AG09309 (cell line): Measurements from ENCODE around the gene HORMAD2.

Source experiments
- DNase-seq: peaks from one replicate; pipeline ENCODE4 v3.0.0-alpha.2; 2010; ENCODE audit warnings: low read depth
- H3K4me3 ChIP-seq: 2 replicates; pipeline ENCODE4 v1.5.1; 2011; ENCODE audit warnings: mild to moderate bottlenecking, low read depth, low read length, moderate library complexity; ENCODE audit not compliant: control insufficient read depth
- CTCF ChIP-seq: IDR thresholded peaks from 2 replicates; pipeline ENCODE4 v1.5.1; 2011; ENCODE audit warnings: mild to moderate bottlenecking, low read depth, low read length, inconsistent platforms; ENCODE audit not compliant: insufficient read depth, control insufficient read depth; ENCODE audit errors: missing control alignments

Gene HORMAD2

GRCh38 chr22:30079952-30080533 is at the start of gene HORMAD2:
HORMAD2 (plus strand) TSS chr22:30080464; CDS start chr22:30093953, 13,489 bp downstream.
- DNase-seq, result no peak
- TF ChIP-seq CTCF, result no peak
- H3K4me3 ChIP-seq, result no peak within 1 kb of the TSS

- DNase-seq, result no peak
- TF ChIP-seq CTCF, result no peak
- H3K4me3 ChIP-seq, result no peak overlapping the region
Observed at GRCh38 chr22:30031328-30031727, 48.9 kb upstream of the HORMAD2 start.

GRCh38 chr22:30031764-30032455 is 48.4 kb upstream of the HORMAD2 start:
- no peak for TF ChIP-seq CTCF
- H3K4me3 ChIP-seq, result no peak overlapping the region
- no peak for DNase-seq

- no peak for TF ChIP-seq CTCF
- DNase-seq, result no peak
- no peak overlapping the region for H3K4me3 ChIP-seq
Observed at GRCh38 chr22:30033137-30033536, 47.1 kb upstream of the HORMAD2 start.

- no peak for DNase-seq
- TF ChIP-seq CTCF, result no peak
- no peak overlapping the region for H3K4me3 ChIP-seq
Observed at GRCh38 chr22:30033901-30034300, 46.4 kb upstream of the HORMAD2 start.

- no peak overlapping the region for H3K4me3 ChIP-seq
- no peak for DNase-seq
- no peak for TF ChIP-seq CTCF
Observed at GRCh38 chr22:30036656-30037055, 43.6 kb upstream of the HORMAD2 start.
